ENCODE data around the gene EFCAB12. TPM values are rescaled to one million over a fixed set of nuclear protein-coding genes. Genes with fewer than 3 reads are reported as not detected.
"Not testable (repeated sequence)": the region's sequence is repeated elsewhere in the genome, so short reads cannot be mapped to it uniquely, and the experiment has no call there.

The EFCAB12 gene
- total and polyA plus RNA-seq, 5 donors = 0.29 to 0.72 (median 0.38) TPM

DNA sequence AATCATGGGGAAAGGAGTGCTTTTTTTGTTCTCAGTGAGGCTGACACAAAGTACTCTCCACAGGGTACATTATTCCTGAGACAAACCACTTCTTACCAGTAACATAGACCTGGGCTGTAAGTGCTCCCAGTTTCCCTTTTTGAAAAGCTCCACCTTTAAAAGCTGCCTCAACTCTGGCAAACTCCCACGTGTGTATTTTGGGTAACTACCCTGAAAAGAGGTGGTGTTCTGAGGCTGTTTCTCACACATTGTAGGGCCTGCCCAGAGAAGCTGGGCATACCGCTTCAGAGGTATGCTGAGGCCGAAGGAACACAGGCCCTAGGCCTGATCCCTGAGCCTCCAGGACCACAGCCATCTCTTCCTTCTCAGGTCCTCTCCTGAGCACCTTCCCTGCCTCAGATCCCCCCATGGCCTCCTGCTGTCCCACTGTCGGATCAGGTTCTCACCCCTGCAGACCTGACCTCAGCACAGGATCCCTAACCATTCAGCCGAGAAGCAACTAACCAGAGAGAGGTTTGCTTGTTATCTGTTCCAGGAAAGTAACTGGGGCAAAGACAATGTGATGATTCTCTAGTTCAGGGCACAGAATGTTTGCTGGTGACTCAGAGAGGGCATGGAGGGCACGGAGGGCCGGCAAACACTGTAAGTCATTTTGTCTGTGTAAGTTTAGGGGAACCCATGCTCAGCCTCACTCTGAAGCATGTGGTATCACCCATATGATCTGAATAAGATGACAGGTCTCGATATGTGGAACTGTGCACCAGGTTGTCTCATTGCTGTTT lies 36.1 kb downstream of the EFCAB12 start:
- H3K27me3 ChIP-seq (ENCODE audit: control insufficient read depth, insufficient read depth); ATAC-seq; H3K27ac ChIP-seq (ENCODE audit: low read length); H3K4me3 ChIP-seq (ENCODE audit: low read length); H3K9me3 ChIP-seq (ENCODE audit: control insufficient read depth, low read length); H3K4me1 ChIP-seq (ENCODE audit: control insufficient read depth, insufficient read depth, low read length); DNase-seq; intact Hi-C loops (cut with DNase I): not testable (repeated sequence)
- 86% methylated on average over 8 of the region's 8 CpGs for WGBS

DNA sequence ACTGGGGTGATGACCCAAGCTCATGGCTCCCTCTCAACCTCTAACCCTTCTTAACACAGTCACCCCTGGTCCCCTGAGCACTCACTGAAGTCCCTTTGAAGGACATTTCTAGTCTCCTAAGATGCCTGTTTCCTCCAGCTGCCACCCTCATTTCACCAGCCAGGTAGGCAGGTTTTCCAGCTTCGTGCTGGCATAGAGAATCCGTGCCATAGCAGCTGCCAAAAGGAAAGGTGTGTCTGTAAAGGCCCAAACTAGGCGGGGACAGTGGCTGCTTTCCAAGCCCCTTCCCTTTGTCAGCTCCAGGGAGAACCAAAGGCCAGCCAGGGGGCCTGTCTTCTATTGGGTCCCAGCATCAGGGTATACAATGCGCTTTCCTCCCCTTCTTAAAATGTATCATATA lies 36.9 kb downstream of the EFCAB12 start:
- intact Hi-C loops (cut with DNase I); H3K27me3 ChIP-seq (ENCODE audit: control insufficient read depth, insufficient read depth); H3K9me3 ChIP-seq (ENCODE audit: control insufficient read depth, low read length); H3K4me1 ChIP-seq (ENCODE audit: control insufficient read depth, insufficient read depth, low read length); H3K4me3 ChIP-seq (ENCODE audit: low read length); DNase-seq; ATAC-seq; H3K27ac ChIP-seq (ENCODE audit: low read length): not testable (repeated sequence)
- 82% methylated on average over 4 of the region's 4 CpGs for WGBS

DNA sequence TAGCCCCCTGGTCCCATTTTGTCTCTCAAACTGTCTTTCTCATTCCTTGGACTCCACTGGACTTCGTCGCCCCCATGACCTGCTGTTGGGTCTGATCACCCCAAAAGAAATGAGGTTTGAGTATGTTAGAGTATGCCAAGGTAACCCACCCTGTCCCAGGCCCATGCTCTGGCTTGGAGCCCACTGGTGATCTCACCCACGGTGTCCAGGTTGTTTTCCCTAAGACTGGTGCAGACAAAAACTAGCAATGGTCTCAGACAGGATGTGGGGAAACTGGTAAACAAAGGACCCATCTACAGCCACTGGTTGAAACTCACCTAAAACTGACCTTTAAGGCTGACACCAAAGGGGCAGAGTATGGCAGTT lies 38.9 kb downstream of the EFCAB12 start:
- no peak for DNase-seq
- H3K4me1 ChIP-seq (ENCODE audit: control insufficient read depth, insufficient read depth, low read length) = peaks cover 3% of the 10 kb centered on the region
- WGBS = 75% methylated on average over 3 of the region's 3 CpGs
- H3K27ac ChIP-seq (ENCODE audit: low read length) = peak overlapping the region; percentile 66
- no peak for ATAC-seq
- no peaks in the 10 kb centered on the region for H3K9me3 ChIP-seq (ENCODE audit: control insufficient read depth, low read length)
- H3K27me3 ChIP-seq (ENCODE audit: control insufficient read depth, insufficient read depth) = no peaks in the 10 kb centered on the region
- intact Hi-C loops (cut with DNase I) = no loop called here
- no peak overlapping the region for H3K4me3 ChIP-seq (ENCODE audit: low read length)

DNA sequence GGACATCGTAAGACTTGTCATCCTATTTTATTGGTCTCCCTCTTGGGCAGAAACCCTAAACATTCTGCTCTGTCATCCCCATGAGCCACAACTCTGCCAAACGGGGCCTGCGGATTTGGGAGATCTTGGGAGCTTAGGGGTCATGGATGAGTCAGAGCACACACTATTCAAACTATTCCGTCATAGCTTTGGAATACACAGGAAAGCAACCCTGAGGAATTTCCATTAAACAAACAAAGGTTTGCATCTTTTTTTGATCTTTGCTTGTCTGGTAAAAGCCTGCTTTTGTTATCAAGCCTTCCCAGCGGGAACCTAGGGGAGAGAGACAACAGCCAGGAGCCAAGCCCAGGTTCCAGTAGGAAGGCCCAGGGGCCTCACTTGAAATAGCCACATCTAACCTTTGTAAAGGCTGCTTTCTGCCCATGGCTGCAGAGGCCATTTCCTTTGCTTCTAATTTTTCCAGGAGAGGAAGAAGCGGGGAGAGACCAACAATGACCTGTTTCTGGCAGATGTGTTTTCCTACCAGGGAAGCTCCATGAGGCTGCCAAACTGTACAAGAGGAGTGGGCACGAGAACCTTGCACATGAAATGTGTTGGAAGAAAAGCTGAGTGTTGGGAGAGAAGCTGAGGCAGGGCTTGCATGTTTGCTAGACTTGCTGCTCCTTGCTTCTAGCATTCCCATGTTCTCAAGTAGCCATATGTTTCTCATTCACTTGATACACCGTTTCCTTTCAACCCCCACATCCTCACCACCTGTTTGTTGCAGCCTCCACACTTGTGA lies 39.5 kb downstream of the EFCAB12 start:
- H3K27me3 ChIP-seq (ENCODE audit: control insufficient read depth, insufficient read depth); H3K4me3 ChIP-seq (ENCODE audit: low read length); H3K4me1 ChIP-seq (ENCODE audit: control insufficient read depth, insufficient read depth, low read length); H3K9me3 ChIP-seq (ENCODE audit: control insufficient read depth, low read length); DNase-seq; intact Hi-C loops (cut with DNase I): not testable (repeated sequence)
- ATAC-seq = peak; percentile 39 to 79
- WGBS = 63% methylated on average over 8 of the region's 8 CpGs
- peak overlapping the region; percentile 70 for H3K27ac ChIP-seq (ENCODE audit: low read length)

DNA sequence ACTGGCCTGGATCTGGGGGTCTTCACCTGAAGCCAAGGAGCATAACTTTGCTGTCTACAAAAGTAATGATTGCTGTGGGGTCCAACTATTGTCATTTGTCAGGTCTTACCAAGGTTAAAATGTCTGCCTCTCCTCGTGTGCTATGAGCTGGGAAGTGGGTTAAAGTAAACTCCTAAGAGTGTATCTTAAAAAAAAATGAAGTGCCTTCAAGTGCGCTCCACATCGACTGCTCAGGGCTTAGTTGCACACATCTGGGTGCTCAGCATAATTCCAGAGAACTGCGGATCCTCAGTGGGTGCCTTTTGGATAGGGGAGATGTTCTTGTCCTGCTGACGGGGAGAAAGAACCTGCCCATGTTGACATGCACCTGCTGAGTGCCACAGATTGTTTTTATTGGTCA lies 40.9 kb downstream of the EFCAB12 start:
- Histone ChIP-seq H3K27me3 (ENCODE audit: control insufficient read depth, insufficient read depth) (no peaks in the 10 kb centered on the region), H3K4me1 (ENCODE audit: control insufficient read depth, insufficient read depth, low read length) (peaks cover 3% of the 10 kb centered on the region), H3K4me3 (ENCODE audit: low read length) (no peak overlapping the region), H3K9me3 (ENCODE audit: control insufficient read depth, low read length) (no peaks in the 10 kb centered on the region), H3K27ac (ENCODE audit: low read length) (no peak overlapping the region)
- ATAC-seq (no peak), DNase-seq (no peak)
- WGBS = 96% methylated on average over 5 of the region's 5 CpGs
- intact Hi-C loops (cut with DNase I) = no loop called here

DNA sequence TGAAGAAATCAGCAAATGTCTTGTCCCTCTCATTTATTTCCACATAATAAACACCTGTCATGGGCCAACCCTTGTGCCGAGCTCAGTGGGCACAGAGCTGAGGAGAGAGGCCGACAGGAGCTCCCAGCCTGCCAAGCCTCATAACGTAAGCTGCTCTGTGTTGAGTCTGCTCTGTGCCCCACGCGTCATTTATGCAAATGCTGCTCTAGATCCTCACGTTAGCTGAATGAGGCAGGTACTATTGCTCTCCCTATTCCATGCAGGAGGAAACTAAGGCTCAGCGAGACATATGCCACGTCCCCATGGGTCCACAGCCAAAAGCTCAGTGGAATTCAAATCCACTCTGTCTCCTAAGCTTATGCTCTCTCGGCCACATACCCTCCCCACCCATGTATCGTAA lies 41.5 kb downstream of the EFCAB12 start:
- peaks cover 3% of the 10 kb centered on the region for H3K4me1 ChIP-seq (ENCODE audit: control insufficient read depth, insufficient read depth, low read length)
- intact Hi-C loops (cut with DNase I) = no loop called here
- DNase-seq = no peak
- no peaks in the 10 kb centered on the region for H3K9me3 ChIP-seq (ENCODE audit: control insufficient read depth, low read length)
- no peak overlapping the region for H3K4me3 ChIP-seq (ENCODE audit: low read length)
- 96% methylated on average over 10 of the region's 10 CpGs for WGBS
- H3K27me3 ChIP-seq (ENCODE audit: control insufficient read depth, insufficient read depth) = no peaks in the 10 kb centered on the region
- no peak for ATAC-seq
- no peak overlapping the region for H3K27ac ChIP-seq (ENCODE audit: low read length)

DNA sequence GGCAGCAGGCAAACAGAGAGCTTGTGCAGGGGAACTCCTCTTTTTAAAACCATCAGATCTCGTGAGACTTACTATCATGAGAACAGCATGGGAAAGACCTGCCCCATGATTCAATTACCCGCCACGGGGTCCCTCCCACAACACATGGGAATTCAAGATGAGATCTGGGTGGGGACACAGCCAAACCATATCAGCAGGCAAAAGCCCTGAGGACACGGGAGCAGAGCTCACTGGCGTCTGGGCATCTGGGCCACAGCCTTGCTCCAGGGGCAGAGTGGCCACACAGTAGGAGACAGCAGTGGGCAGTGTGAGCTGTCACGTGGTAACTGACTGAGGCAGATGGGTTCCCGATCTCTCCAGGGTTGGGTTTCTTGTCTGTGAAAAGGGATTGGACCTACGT lies 42.9 kb downstream of the EFCAB12 start:
- H3K9me3 ChIP-seq (ENCODE audit: control insufficient read depth, low read length); H3K4me3 ChIP-seq (ENCODE audit: low read length); H3K27ac ChIP-seq (ENCODE audit: low read length); ATAC-seq; intact Hi-C loops (cut with DNase I); H3K4me1 ChIP-seq (ENCODE audit: control insufficient read depth, insufficient read depth, low read length); H3K27me3 ChIP-seq (ENCODE audit: control insufficient read depth, insufficient read depth); DNase-seq: not testable (repeated sequence)
- 67% methylated on average over 8 of the region's 8 CpGs for WGBS

DNA sequence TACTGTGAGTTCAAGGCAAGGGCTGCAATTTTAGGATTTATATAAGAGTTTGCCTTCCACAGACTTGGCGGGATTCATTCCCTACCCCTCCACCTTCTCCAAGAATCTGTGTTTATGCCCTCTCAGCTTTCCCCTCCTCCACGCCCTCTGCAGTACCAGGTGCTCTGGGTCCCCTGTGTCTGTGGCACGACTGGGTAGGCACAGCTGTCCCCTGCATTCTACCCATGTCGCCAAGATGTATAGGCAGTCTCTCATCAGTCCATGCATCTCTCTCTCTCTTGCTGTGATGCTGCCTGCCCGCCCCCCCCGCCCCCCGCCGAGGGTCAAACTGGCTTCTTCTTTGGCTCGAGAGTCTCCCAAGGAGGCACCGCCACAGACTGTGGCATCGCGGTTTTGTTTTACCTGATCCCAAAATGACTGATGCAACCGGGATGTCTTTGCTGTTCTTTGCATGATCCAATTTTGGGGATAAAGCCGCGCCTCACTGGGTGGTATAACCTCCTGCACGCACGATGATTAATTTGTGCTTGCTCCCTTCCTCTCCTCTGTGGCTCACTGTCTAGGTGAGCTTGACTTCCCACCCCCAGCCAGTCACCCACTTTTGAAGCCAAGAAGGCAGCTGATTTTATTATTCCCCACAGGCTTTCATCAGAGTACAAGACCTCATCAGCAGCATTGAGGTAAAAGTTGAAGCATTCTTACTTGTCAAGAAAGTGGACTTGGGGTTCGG lies 43.7 kb downstream of the EFCAB12 start:
- ATAC-seq = no peak
- Histone ChIP-seq H3K9me3 (ENCODE audit: control insufficient read depth, low read length) (no peaks in the 10 kb centered on the region), H3K4me1 (ENCODE audit: control insufficient read depth, insufficient read depth, low read length) (peaks cover 3% of the 10 kb centered on the region), H3K4me3 (ENCODE audit: low read length) (no peak overlapping the region), H3K27ac (ENCODE audit: low read length) (no peak overlapping the region), H3K27me3 (ENCODE audit: control insufficient read depth, insufficient read depth) (no peaks in the 10 kb centered on the region)
- WGBS = 73% methylated on average over 18 of the region's 18 CpGs
- intact Hi-C loops (cut with DNase I) = no loop called here
- DNase-seq = no peak

DNA sequence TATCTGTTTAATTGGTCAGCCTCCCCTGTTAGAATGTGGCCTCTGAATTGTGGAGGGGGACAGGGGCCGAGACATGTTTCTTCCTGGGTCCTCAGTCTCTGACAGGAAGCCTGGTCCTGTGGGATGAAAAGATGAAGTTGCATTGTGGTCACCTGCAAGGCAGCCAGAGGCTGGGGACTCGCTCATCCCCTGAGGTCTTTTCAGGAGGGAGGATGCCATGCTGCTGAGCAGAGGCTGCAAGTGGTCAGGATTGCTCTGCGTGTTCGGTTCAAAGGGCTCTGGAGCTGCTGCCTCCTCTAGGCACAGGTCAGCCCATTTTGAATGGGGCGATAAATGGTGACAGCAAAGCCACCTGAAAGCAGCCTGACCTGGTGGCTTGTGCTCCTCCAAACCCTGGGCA lies 44.3 kb downstream of the EFCAB12 start:
- DNase-seq; H3K4me3 ChIP-seq (ENCODE audit: low read length); H3K4me1 ChIP-seq (ENCODE audit: control insufficient read depth, insufficient read depth, low read length); intact Hi-C loops (cut with DNase I); H3K27me3 ChIP-seq (ENCODE audit: control insufficient read depth, insufficient read depth); H3K27ac ChIP-seq (ENCODE audit: low read length); H3K9me3 ChIP-seq (ENCODE audit: control insufficient read depth, low read length); ATAC-seq: not testable (repeated sequence)
- 77% methylated on average over 5 of the region's 5 CpGs for WGBS

DNA sequence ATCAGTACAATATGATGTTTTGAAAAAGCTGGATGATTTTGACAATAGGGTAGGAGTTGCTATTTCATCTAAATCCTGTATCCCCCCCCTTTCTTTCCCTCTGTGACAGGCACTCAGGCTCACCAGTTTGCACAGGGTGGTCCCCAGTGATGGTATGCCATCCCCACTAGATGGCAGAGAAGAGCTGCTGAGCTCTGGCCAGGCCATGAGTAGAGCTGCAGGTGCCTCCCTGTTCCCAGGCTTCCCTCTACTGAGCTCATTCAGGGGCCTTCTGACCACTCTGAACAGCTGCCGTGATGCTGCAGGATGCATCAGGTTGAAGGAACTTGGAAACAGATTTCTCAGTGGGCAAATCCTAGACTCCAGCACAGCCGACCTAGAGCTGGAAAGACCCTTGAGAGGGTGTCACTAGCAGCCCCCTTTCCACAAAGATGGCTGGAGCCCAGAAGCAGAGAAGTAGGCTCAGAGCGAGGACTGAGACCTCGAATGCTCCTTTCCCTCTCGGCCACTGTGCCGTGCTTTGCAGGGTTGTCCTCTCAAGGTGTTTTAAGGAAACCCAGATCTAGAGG lies 45.1 kb downstream of the EFCAB12 start:
- H3K4me1 ChIP-seq (ENCODE audit: control insufficient read depth, insufficient read depth, low read length) = peaks cover 3% of the 10 kb centered on the region
- no peaks in the 10 kb centered on the region for H3K27me3 ChIP-seq (ENCODE audit: control insufficient read depth, insufficient read depth)
- intact Hi-C loops (cut with DNase I) = no loop called here
- H3K4me3 ChIP-seq (ENCODE audit: low read length) = no peak overlapping the region
- no peak overlapping the region for H3K27ac ChIP-seq (ENCODE audit: low read length)
- no peaks in the 10 kb centered on the region for H3K9me3 ChIP-seq (ENCODE audit: control insufficient read depth, low read length)
- DNase-seq (peak; percentile 59 to 71 (median 69)), ATAC-seq (peak; percentile 85 to 89)
- WGBS = 58% methylated on average over 6 of the region's 6 CpGs

DNA sequence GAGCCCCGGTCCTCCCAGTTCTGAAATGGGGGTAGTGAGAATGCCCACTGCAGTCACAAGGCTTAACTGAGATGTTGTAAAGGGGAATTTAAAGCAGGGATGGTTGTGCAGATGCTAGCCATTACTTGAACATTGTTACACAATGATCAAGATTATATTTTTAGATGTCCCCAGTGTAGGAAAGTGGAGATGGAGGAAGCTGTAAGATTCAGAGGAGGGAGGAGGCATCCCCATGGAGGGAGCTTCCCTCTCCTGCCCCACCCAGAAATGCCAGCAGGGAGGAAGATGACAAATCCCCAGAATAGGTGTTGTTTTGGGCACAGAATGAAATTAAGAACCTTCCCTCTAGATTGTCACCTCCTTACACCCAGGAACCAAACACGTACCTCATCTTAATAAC lies 46.1 kb downstream of the EFCAB12 start:
- Histone ChIP-seq H3K27ac (ENCODE audit: low read length) (no peak overlapping the region), H3K4me3 (ENCODE audit: low read length) (no peak overlapping the region), H3K27me3 (ENCODE audit: control insufficient read depth, insufficient read depth) (no peaks in the 10 kb centered on the region), H3K4me1 (ENCODE audit: control insufficient read depth, insufficient read depth, low read length) (peaks cover 3% of the 10 kb centered on the region), H3K9me3 (ENCODE audit: control insufficient read depth, low read length) (no peaks in the 10 kb centered on the region)
- ATAC-seq (no peak), DNase-seq (no peak)
- WGBS = 92% methylated on average over 2 of the region's 2 CpGs
- intact Hi-C loops (cut with DNase I) = no loop called here

Measured in right cardiac atrium (tissue), 5 donors.